Smooth muscle cell (in vitro differentiated cells): ENCODE measurements around the gene DGKD. TPM values are rescaled to one million over a fixed set of nuclear protein-coding genes. Genes with fewer than 3 reads are reported as not detected.
"Not testable (repeated sequence)": the region's sequence is repeated elsewhere in the genome, so short reads cannot be mapped to it uniquely, and the experiment has no call there.

Experiments used
- DNase-seq: peaks from one replicate; lab custom pipeline; 2025; ENCODE audit not compliant: unreplicated experiment; lab: John Stamatoyannopoulos, UW
- H2AFZ ChIP-seq: fragments of 200-600 bp; sonication (generic); 2 replicates; pipeline ENCODE4 v1.6.0; 2016; ENCODE audit warnings: antibody characterized with exemption, low read depth, mild to moderate bottlenecking
- H3F3A ChIP-seq: fragments of 200-600 bp; sonication (generic); 2 replicates; pipeline ENCODE4 v1.6.0; 2017; ENCODE audit warnings: antibody characterized with exemption, low read depth
- H3K27ac ChIP-seq: fragments of 200-600 bp; sonication (generic); 2 replicates; pipeline ENCODE4 v1.5.1; 2016; ENCODE audit warnings: low read depth, mild to moderate bottlenecking
- H3K27me3 ChIP-seq: fragments of 200-600 bp; sonication (generic); 2 replicates; pipeline ENCODE4 v1.6.1; 2016; ENCODE audit warnings: low read depth, mild to moderate bottlenecking
- H3K36me3 ChIP-seq: fragments of 200-600 bp; sonication (generic); 2 replicates; pipeline ENCODE4 v1.5.1; 2016; ENCODE audit warnings: low read depth
- H3K4me1 ChIP-seq: fragments of 200-600 bp; sonication (generic); 2 replicates; pipeline ENCODE4 v1.5.1; 2016; ENCODE audit warnings: low read depth
- H3K4me2 ChIP-seq: fragments of 200-600 bp; sonication (generic); 2 replicates; pipeline ENCODE4 v1.6.0; 2016; ENCODE audit warnings: mild to moderate bottlenecking
- H3K4me3 ChIP-seq: fragments of 200-600 bp; sonication (generic); 2 replicates; pipeline ENCODE4 v1.5.1; 2016; ENCODE audit warnings: mild to moderate bottlenecking
- H3K79me2 ChIP-seq: fragments of 200-600 bp; sonication (generic); 2 replicates; pipeline ENCODE4 v1.6.0; 2016; ENCODE audit warnings: low read depth, mild to moderate bottlenecking
- H3K9ac ChIP-seq: fragments of 200-600 bp; sonication (generic); 2 replicates; pipeline ENCODE4 v1.6.0; 2016; ENCODE audit warnings: low read depth
- H3K9me3 ChIP-seq: fragments of 200-600 bp; sonication (generic); replicated peaks from 2 replicates; pipeline ENCODE4 v1.5.1; 2016; ENCODE audit warnings: low read depth
- H4K20me1 ChIP-seq: fragments of 200-600 bp; sonication (generic); 2 replicates; pipeline ENCODE4 v1.6.0; 2016; ENCODE audit warnings: low read depth
- CTCF ChIP-seq: fragments of 200-600 bp; sonication (generic); IDR thresholded peaks from 2 replicates; pipeline ENCODE4 v1.5.1; 2017; ENCODE audit warnings: borderline replicate concordance, mild to moderate bottlenecking, antibody characterized with exemption; ENCODE audit not compliant: insufficient read depth, poor library complexity, severe bottlenecking
- WGBS: methylation state at CpG from one replicate; pipeline ENCODE4 v1.1.7; 2016; ENCODE audit warnings: low lambda C conversion rate; 5-methylcytosine and 5-hydroxymethylcytosine counted together
- polyA plus RNA-seq: library from polyadenylated mRNA; unstranded; fragments of >200 nt; fragmentation: Nextera tagmentation; extraction: Ambion mirVana; gene quantifications from 2 replicates; pipeline ENCODE4 v1.2.1, GENCODE V29; 2016
- total RNA-seq: library from RNA; depleted of rRNA; stranded (reverse); fragments of >200 nt; gene quantifications from 2 replicates; pipeline ENCODE4 v1.2.3, GENCODE V29; 2014

DGKD gene
- total and polyA plus RNA-seq, 2 experiments from 2014 or later, result 12.2 to 14.2 TPM

- DNase-seq, result no peak
- H3K9me3 ChIP-seq, result no peaks in the 10 kb centered on the region
- H3F3A ChIP-seq, result no peaks in the 10 kb centered on the region
- peak overlapping the region; percentile 7 for H3K27ac ChIP-seq
- no peak for TF ChIP-seq CTCF
- H3K9ac ChIP-seq, result no peak overlapping the region
- no peak overlapping the region for H3K4me3 ChIP-seq
- no peaks in the 10 kb centered on the region for H3K36me3 ChIP-seq
- H4K20me1 ChIP-seq, result no peaks in the 10 kb centered on the region
- peak overlapping the region; percentile 1 for H3K4me2 ChIP-seq
- H3K4me1 ChIP-seq, result peaks cover 8% of the 10 kb centered on the region
- 42% methylated on average over 7 of the region's 7 CpGs for WGBS
- no peaks in the 10 kb centered on the region for H3K27me3 ChIP-seq
- H3K79me2 ChIP-seq, result no peaks in the 10 kb centered on the region
- H2AFZ ChIP-seq, result peak overlapping the region; percentile 20
Measured at GRCh38 chr2:233329489-233330135, 24.7 kb upstream of the DGKD start.

- no peak overlapping the region for H3K4me3 ChIP-seq
- no peaks in the 10 kb centered on the region for H3K9me3 ChIP-seq
- no peaks in the 10 kb centered on the region for H4K20me1 ChIP-seq
- no peak for TF ChIP-seq CTCF
- H3K27ac ChIP-seq, result no peak overlapping the region
- no peaks in the 10 kb centered on the region for H3K27me3 ChIP-seq
- 91% methylated on average over 15 of the region's 15 CpGs for WGBS
- no peaks in the 10 kb centered on the region for H3K79me2 ChIP-seq
- peaks cover 8% of the 10 kb centered on the region for H3K4me1 ChIP-seq
- H3K9ac ChIP-seq, result no peak overlapping the region
- no peaks in the 10 kb centered on the region for H3F3A ChIP-seq
- H2AFZ ChIP-seq, result no peak overlapping the region
- DNase-seq, result no peak
- H3K36me3 ChIP-seq, result no peaks in the 10 kb centered on the region
- no peak overlapping the region for H3K4me2 ChIP-seq
Measured at GRCh38 chr2:233331536-233331935, 22.8 kb upstream of the DGKD start.

- TF ChIP-seq CTCF, result no peak
- H3K36me3 ChIP-seq, result no peaks in the 10 kb centered on the region
- H3K79me2 ChIP-seq, result no peaks in the 10 kb centered on the region
- H3K4me1 ChIP-seq, result peaks cover 8% of the 10 kb centered on the region
- H2AFZ ChIP-seq, result no peak overlapping the region
- H3K9me3 ChIP-seq, result no peaks in the 10 kb centered on the region
- 94% methylated on average over 4 of the region's 4 CpGs for WGBS
- DNase-seq, result no peak
- H3K9ac ChIP-seq, result no peak overlapping the region
- no peaks in the 10 kb centered on the region for H3F3A ChIP-seq
- no peak overlapping the region for H3K27ac ChIP-seq
- H3K4me3 ChIP-seq, result no peak overlapping the region
- H4K20me1 ChIP-seq, result no peaks in the 10 kb centered on the region
- no peaks in the 10 kb centered on the region for H3K27me3 ChIP-seq
- no peak overlapping the region for H3K4me2 ChIP-seq
Measured at GRCh38 chr2:233332125-233332524, 22.2 kb upstream of the DGKD start.

- no peak overlapping the region for H3K4me2 ChIP-seq
- peaks cover 2% of the 10 kb centered on the region for H3K4me1 ChIP-seq
- no peaks in the 10 kb centered on the region for H4K20me1 ChIP-seq
- no peak overlapping the region for H3K9ac ChIP-seq
- no peak for TF ChIP-seq CTCF
- no peaks in the 10 kb centered on the region for H3F3A ChIP-seq
- H3K27ac ChIP-seq, result no peak overlapping the region
- H3K9me3 ChIP-seq, result no peaks in the 10 kb centered on the region
- 98% methylated on average over 11 of the region's 11 CpGs for WGBS
- no peak for DNase-seq
- no peak overlapping the region for H3K4me3 ChIP-seq
- no peaks in the 10 kb centered on the region for H3K36me3 ChIP-seq
- H3K27me3 ChIP-seq, result no peaks in the 10 kb centered on the region
- no peaks in the 10 kb centered on the region for H3K79me2 ChIP-seq
- H2AFZ ChIP-seq, result no peak overlapping the region
Measured at GRCh38 chr2:233334915-233335314, 19.4 kb upstream of the DGKD start.

GRCh38 chr2:233336091-233336490, 18.2 kb upstream of the DGKD start:
- not testable (repeated sequence) for H3K9ac ChIP-seq, H2AFZ ChIP-seq, H3K27me3 ChIP-seq

More at GRCh38 chr2:233336091-233336490, 18.2 kb upstream of the DGKD start:
- WGBS, result 95% methylated on average over 13 of the region's 13 CpGs
- H3K4me1 ChIP-seq, H4K20me1 ChIP-seq, H3K79me2 ChIP-seq, DNase-seq, H3K4me3 ChIP-seq, H3K27ac ChIP-seq, H3K4me2 ChIP-seq, H3K9me3 ChIP-seq, H3F3A ChIP-seq, H3K36me3 ChIP-seq: not testable (repeated sequence)
